AG09309 (cell line): ENCODE results near the gene ELMO1.

Experiments used
- DNase-seq: peaks from one replicate; pipeline ENCODE4 v3.0.0-alpha.2; 2010; ENCODE audit warnings: low read depth
- H3K4me3 ChIP-seq: 2 replicates; pipeline ENCODE4 v1.5.1; 2011; ENCODE audit warnings: mild to moderate bottlenecking, low read depth, low read length, moderate library complexity; ENCODE audit not compliant: control insufficient read depth
- CTCF ChIP-seq: IDR thresholded peaks from 2 replicates; pipeline ENCODE4 v1.5.1; 2011; ENCODE audit warnings: mild to moderate bottlenecking, low read depth, low read length, inconsistent platforms; ENCODE audit not compliant: insufficient read depth, control insufficient read depth; ENCODE audit errors: missing control alignments

The ELMO1 gene

GRCh38 chr7:37117292-37117691, 331.4 kb downstream of the ELMO1 start:
- no peak for DNase-seq
- H3K4me3 ChIP-seq, result no peak overlapping the region
- TF ChIP-seq CTCF, result no peak

- TF ChIP-seq CTCF, result no peak
- DNase-seq, result no peak
- no peak overlapping the region for H3K4me3 ChIP-seq
These were observed 332.5 kb downstream of the ELMO1 start for GRCh38 chr7:37116093-37116701.

GRCh38 chr7:37113661-37114355, 334.9 kb downstream of the ELMO1 start:
- H3K4me3 ChIP-seq, result no peak overlapping the region
- no peak for DNase-seq
- TF ChIP-seq CTCF, result no peak

- TF ChIP-seq CTCF, result no peak
- no peak overlapping the region for H3K4me3 ChIP-seq
- DNase-seq, result no peak
These were observed 335.8 kb downstream of the ELMO1 start for GRCh38 chr7:37112876-37113275.

GRCh38 chr7:37112218-37112617, 336.4 kb downstream of the ELMO1 start:
- TF ChIP-seq CTCF, result no peak
- no peak for DNase-seq
- no peak overlapping the region for H3K4me3 ChIP-seq

GRCh38 chr7:37111459-37111858, 337.2 kb downstream of the ELMO1 start:
- no peak for DNase-seq
- no peak for TF ChIP-seq CTCF
- H3K4me3 ChIP-seq, result no peak overlapping the region
